Stomach smooth muscle (tissue), 2 donors: Measurements from ENCODE around the gene MAP4.

Experiments
- H3K27ac ChIP-seq: one replicate; pipeline ENCODE4 v1.7.0; 2013; ENCODE audit warnings: mild to moderate bottlenecking, low read length, inconsistent platforms
- H3K27me3 ChIP-seq, 2 donors: one replicate each; pipeline ENCODE4 v1.7.0; 2013; ENCODE audit warnings: low read length in 2 of 2; ENCODE audit not compliant: insufficient read depth in 2 of 2, control insufficient read depth in 1 of 2
- H3K36me3 ChIP-seq, 2 donors: one replicate each; pipeline ENCODE4 v1.7.0; 2013; ENCODE audit warnings: low read length in 2 of 2; ENCODE audit not compliant: control insufficient read depth in 2 of 2, insufficient read depth in 2 of 2
- H3K4me1 ChIP-seq: one replicate; pipeline ENCODE4 v1.7.0; 2013; ENCODE audit warnings: low read length; ENCODE audit not compliant: control insufficient read depth, insufficient read depth
- H3K4me3 ChIP-seq, 2 donors: one replicate each; pipeline ENCODE4 v1.7.0; 2013; ENCODE audit warnings: low read length in 2 of 2
- H3K9ac ChIP-seq, 2 donors: one replicate each; pipeline ENCODE4 v1.7.0; 2013; ENCODE audit warnings: low read length in 2 of 2, mild to moderate bottlenecking in 1 of 2
- H3K9me3 ChIP-seq, 2 donors: one replicate each; pipeline ENCODE4 v1.7.0; 2013; ENCODE audit warnings: low read length in 2 of 2; ENCODE audit not compliant: control insufficient read depth in 2 of 2
- donor health status: healthy.
- donor health status: Pancreatic carcinoma.

Gene MAP4

DNA sequence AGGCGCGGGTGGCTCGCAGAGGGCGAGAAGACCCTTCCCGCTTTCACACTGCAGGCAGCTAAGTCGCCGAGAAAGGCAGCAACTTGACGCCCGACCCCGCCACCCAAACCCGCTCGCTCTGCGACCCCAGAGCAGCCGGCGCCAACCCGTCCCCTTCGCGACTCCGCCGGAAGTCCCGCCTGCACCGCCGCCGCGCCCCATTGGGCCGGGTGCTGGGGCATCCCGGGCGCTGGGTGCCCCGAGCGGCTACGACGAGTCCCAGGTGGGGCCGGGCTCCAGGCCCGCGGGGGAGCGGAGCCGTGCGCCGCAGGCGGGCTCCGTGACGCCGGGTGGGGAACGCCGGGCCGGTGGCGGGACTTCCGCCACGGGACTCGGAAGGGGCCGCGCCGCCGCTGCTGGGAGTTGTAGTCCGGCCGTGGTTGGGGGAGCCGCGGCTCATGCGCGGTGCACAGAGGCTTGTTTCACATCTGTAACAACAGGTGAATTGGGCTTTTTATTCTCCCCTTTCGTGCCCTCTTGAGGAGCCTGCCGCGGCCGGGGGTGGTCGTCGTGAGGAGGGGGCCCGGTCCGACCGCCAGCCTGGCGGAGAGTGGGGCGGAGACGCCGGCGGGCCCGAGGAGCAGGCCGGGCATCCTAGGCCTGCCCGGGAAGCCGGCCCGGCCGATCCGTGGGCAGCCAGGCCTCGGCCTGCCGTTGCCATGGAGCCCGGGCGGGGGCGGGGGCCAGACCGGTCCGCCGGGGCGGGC, 213.3 kb downstream of the MAP4 start, which contains the start of gene DHX30:
DHX30 (plus strand) TSS at position 405 of the 746 bp plus-strand sequence. CDS start 7,546 bp downstream, outside the sequence.
- Histone ChIP-seq H3K9me3 (no peaks in the 10 kb centered on the region), H3K4me3 (peak within 1 kb of the TSS; percentile 89), H3K9ac (peak within 1 kb of the TSS; percentile 87 to 94), H3K27me3 (no peaks in the 10 kb centered on the region), H3K27ac (peak within 1 kb of the TSS; percentile 91), H3K36me3 (peaks cover 2 to 5% of the 10 kb centered on the region in 2 donors), H3K4me1 (peaks cover 26% of the 10 kb centered on the region)
